ENCODE data around the gene PHACTR3. TPM values are rescaled to one million over a fixed set of nuclear protein-coding genes. Genes with fewer than 3 reads are reported as not detected.

PHACTR3 gene
- total RNA-seq, 6 experiments from 2014 or later = 0.12 to 0.35 (median 0.23) TPM; not detected in 2

GRCh38 chr20:59690101-59690500 is 85.8 kb downstream of the PHACTR3 start:
- H3K27me3 ChIP-seq = no peaks in the 10 kb centered on the region
- no peak overlapping the region for H3K27ac ChIP-seq
- H3K4me1 ChIP-seq = no peaks in the 10 kb centered on the region
- no peak overlapping the region for H3K4me3 ChIP-seq
- TF ChIP-seq CTCF (IDR thresholded peaks at IDR 0.05) = no peak
- no peak for TF ChIP-seq POLR2A (IDR thresholded peaks at IDR 0.05)
- no peak for ATAC-seq
- H3K9me3 ChIP-seq = no peaks in the 10 kb centered on the region
- no peaks in the 10 kb centered on the region for H3K36me3 ChIP-seq
- DNase-seq = no peak
- no CpG with 5 or more reads among the region's 4 CpGs for WGBS (ENCODE audit: insufficient coverage, low coverage, low lambda C conversion rate, missing lambda C conversion rate)
- intact Hi-C loops (cut with DNase I) = no loop called here

GRCh38 chr20:59690976-59691375 is 86.6 kb downstream of the PHACTR3 start:
- no peak for DNase-seq
- no peaks in the 10 kb centered on the region for H3K4me1 ChIP-seq
- no peak overlapping the region for H3K4me3 ChIP-seq
- H3K36me3 ChIP-seq = no peaks in the 10 kb centered on the region
- no peaks in the 10 kb centered on the region for H3K27me3 ChIP-seq
- ATAC-seq = no peak
- 41% methylated on average over 3 of the region's 4 CpGs for WGBS (ENCODE audit: insufficient coverage, low coverage, low lambda C conversion rate, missing lambda C conversion rate)
- no peak for TF ChIP-seq POLR2A (IDR thresholded peaks at IDR 0.05)
- no peak for TF ChIP-seq CTCF (IDR thresholded peaks at IDR 0.05)
- H3K9me3 ChIP-seq = no peaks in the 10 kb centered on the region
- intact Hi-C loops (cut with DNase I) = no loop called here
- H3K27ac ChIP-seq = no peak overlapping the region

GRCh38 chr20:59692139-59692538 is 87.8 kb downstream of the PHACTR3 start:
- ATAC-seq (no peak), DNase-seq (no peak)
- no peak overlapping the region for H3K27ac ChIP-seq
- no peaks in the 10 kb centered on the region for H3K9me3 ChIP-seq
- whole genome bisulfite sequencing (ENCODE audit: insufficient coverage, low coverage, low lambda C conversion rate, missing lambda C conversion rate) = 35% methylated on average over 2 of the region's 3 CpGs
- H3K4me1 ChIP-seq = no peaks in the 10 kb centered on the region
- intact Hi-C loops (cut with DNase I) = no loop called here
- H3K27me3 ChIP-seq = no peaks in the 10 kb centered on the region
- H3K4me3 ChIP-seq = no peak overlapping the region
- TF ChIP-seq CTCF (IDR thresholded peaks at IDR 0.05) (no peak), POLR2A (IDR thresholded peaks at IDR 0.05) (no peak)
- no peaks in the 10 kb centered on the region for H3K36me3 ChIP-seq

- Histone ChIP-seq H3K27me3 (no peaks in the 10 kb centered on the region), H3K4me3 (no peak overlapping the region), H3K4me1 (no peaks in the 10 kb centered on the region), H3K36me3 (no peaks in the 10 kb centered on the region), H3K27ac (no peak overlapping the region), H3K9me3 (no peaks in the 10 kb centered on the region)
- 59% methylated on average over 3 of the region's 4 CpGs for WGBS (ENCODE audit: insufficient coverage, low coverage, low lambda C conversion rate, missing lambda C conversion rate)
- intact Hi-C loops (cut with DNase I) = no loop called here
- DNase-seq (no peak), ATAC-seq (no peak)
- TF ChIP-seq CTCF (IDR thresholded peaks at IDR 0.05) = no peak
- no peak for TF ChIP-seq POLR2A (IDR thresholded peaks at IDR 0.05)
Observed at GRCh38 chr20:59693587-59693986, 89.2 kb downstream of the PHACTR3 start.

GRCh38 chr20:59696476-59696875 is 92.1 kb downstream of the PHACTR3 start:
- intact Hi-C loops (cut with DNase I) = no loop called here
- H3K4me3 ChIP-seq = no peak overlapping the region
- H3K27me3 ChIP-seq = no peaks in the 10 kb centered on the region
- no CpG with 5 or more reads among the region's 5 CpGs for WGBS (ENCODE audit: insufficient coverage, low coverage, low lambda C conversion rate, missing lambda C conversion rate)
- no peaks in the 10 kb centered on the region for H3K36me3 ChIP-seq
- no peaks in the 10 kb centered on the region for H3K9me3 ChIP-seq
- ATAC-seq (no peak), DNase-seq (no peak)
- no peak overlapping the region for H3K27ac ChIP-seq
- no peaks in the 10 kb centered on the region for H3K4me1 ChIP-seq
- TF ChIP-seq POLR2A (IDR thresholded peaks at IDR 0.05) (no peak), CTCF (IDR thresholded peaks at IDR 0.05) (no peak)

Measured in right lobe of liver (tissue), 6 donors.